GM21447 (cell line): ENCODE data around the gene DOCK11.

ENCODE experiments used
- ATAC-seq: cut with Tn5 transposase; IDR thresholded peaks from one replicate; pipeline ENCODE4 v1.9.1; 2021; ENCODE audit not compliant: unreplicated experiment

Gene DOCK11

GRCh38 chrX:118623062-118623461, 127.4 kb downstream of the DOCK11 start:
- ATAC-seq: no peak

- ATAC-seq: no peak
Observed at GRCh38 chrX:118626346-118626745, 130.7 kb downstream of the DOCK11 start.

- no peak for ATAC-seq
Observed at GRCh38 chrX:118627084-118627758, 131.6 kb downstream of the DOCK11 start.

- ATAC-seq: no peak
Observed at GRCh38 chrX:118630848-118631247, 135.2 kb downstream of the DOCK11 start.

DNA sequence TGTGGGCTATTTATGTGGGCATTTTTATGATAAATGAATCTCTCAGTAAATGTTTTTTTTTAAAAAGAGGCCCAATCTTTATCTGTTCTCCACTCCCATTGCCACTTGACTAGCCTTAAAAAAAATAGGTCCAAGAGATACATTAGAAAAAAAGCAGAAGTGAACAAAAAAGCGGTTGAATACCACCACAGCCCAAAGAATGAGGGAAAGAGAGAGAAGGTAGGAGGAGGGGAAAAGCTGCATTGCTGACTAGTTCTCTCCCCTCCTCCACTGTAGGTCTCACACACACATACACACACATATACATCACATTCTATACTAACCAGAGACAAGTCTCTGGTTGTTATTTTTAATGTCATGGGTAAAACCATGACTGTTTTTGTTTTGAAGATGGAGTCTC, 136.0 kb downstream of the DOCK11 start:
- peak; percentile 50 for ATAC-seq

DNA sequence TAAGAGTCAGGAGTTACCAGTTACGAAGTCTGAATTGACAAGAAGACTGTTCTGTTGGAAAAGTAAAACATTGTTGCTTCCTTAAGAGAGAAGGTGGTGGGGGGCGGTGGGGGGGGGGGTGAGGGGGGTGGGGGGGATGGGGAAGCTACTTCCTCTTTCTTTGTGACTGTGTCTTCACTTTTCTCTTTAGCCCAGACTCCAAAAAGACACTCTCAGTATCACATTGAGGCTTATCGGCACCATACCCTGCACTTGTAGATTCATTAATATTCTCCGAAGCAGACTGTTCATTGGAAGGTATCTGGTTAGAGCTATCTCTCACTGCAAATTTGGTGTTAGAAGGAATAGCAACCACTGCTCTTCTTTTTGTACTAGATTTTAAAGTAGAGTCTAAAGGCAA, 137.2 kb downstream of the DOCK11 start:
- ATAC-seq: no peak

- ATAC-seq: no peak
Observed at GRCh38 chrX:118633530-118633929, 137.9 kb downstream of the DOCK11 start.

DNA sequence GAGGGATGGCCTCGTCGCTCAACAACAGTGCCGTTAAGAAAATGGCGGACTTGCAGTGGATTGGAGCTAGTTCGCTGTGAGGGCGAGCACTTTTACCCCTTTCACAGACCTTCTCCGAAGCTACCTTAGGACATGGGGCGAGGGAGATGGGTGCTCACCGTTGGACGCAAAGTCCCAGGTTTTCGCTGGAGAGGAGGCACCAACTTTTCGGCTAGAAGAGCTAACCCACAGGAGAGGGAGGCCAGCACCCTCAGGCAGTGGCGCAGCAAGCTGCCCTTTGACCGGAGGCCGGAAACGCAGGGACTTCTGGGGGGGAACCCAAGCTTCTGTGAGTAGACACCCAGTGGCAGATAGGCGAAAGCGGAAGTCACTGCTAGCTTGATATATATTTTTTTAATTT, 138.7 kb downstream of the DOCK11 start:
- no peak for ATAC-seq

GRCh38 chrX:118637997-118638396, 142.4 kb downstream of the DOCK11 start:
- ATAC-seq: no peak

GRCh38 chrX:118644378-118644777, 148.8 kb downstream of the DOCK11 start:
- ATAC-seq: no peak

DNA sequence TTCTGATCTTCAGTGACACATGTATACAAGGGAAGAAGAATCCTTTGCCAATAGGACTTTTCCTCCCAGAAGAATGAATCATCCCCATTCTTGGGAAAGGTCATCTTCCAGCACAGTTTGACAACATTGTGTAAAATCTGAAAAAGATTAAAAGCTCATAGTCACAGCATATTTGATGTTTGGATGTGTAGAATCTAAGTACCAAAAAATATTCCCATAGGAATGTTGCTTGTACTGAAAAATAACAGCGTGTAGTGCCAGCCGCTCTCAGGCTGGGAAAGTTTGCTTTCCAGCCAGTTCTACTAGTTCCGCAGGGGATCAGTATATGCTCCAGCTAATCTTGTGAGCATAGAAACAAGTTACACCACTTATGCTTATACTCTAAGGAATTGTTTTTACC, 157.1 kb downstream of the DOCK11 start:
- ATAC-seq: no peak

DNA sequence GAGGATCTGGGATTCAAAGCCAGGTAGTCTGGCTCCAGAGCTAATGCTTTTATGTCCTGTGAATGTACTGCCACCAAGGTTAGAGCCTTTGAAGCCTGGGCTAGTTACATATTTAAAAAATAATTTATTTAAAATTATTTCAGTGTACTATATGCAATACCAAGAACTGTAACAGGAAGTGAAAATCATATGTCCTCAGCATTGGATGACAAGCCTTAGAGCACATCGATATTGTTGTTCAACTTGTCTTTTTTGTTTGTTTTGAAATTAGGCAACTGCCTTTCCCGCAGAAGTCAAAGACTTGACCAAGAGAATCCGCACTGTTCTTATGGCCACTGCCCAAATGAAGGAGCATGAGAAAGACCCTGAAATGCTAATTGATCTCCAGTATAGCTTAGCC, 158.7 kb downstream of the DOCK11 start:
- no peak for ATAC-seq

DNA sequence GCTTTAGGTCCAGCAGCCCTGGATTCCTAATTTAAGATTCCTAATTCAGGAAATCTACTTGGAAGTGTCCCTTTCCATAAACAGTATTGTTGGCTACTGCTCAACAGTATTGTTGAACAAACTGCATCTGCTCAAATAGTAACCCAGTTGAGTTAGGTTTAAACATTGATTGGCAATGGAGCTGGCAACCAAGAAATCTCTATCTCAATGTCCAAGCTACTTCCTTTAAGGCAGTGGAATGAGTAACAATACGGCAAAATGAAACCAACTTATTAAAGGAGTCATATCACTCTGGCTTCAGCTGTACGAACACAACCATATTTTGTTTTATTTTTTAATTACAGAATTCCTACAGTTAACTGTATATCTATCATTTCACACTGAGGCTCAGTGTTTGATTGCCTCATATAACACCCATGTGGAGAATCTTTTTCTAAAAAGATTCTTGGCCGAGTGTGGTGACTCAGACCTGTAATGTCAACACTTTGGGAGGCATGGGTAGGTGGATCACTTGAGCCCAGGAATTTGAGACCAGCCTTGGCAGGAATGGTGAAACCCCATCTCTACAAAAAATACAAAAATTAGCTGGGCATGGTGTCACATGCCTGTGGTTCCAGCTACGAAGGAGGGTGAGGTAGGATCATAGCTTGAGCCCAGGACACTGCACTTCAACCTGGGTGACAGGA, 160.1 kb downstream of the DOCK11 start:
- ATAC-seq: no peak

DNA sequence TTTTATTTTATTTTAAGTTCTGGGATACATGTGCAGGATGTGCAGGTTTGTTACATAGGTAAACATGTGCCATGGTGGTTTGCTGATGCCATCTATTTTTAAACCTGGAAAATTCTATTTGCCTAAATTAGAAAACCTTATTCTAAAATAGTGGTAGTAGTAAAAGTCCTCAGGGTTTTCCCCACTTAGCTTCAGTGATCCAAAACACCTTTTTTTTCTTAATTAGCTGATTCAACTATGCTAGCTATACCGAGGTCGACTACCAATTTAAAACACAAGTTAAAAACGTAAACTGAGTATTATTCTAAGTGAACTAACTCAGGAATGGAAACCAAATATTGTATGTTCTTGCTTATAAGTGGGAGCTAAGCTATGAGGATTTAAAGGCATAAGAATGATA, 161.8 kb downstream of the DOCK11 start:
- no peak for ATAC-seq

DNA sequence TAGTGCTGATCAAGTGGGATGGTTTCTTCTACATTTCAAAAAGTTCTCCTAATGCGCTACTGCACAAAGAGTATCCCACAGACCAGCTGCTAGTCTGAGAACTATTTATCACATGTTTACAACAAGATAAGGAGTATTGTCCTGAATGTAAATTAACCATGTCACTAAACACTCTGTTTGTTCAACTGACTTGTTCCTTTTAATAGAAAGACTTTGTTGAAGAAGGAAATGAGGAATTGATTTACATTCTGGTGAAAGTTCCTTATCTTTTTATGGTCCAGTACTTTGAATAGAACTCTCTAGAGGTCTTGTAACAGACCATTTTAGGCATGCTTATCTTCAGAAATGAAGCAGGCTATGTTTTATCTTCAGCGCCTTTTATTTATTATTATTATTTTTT, 164.5 kb downstream of the DOCK11 start:
- no peak for ATAC-seq

DNA sequence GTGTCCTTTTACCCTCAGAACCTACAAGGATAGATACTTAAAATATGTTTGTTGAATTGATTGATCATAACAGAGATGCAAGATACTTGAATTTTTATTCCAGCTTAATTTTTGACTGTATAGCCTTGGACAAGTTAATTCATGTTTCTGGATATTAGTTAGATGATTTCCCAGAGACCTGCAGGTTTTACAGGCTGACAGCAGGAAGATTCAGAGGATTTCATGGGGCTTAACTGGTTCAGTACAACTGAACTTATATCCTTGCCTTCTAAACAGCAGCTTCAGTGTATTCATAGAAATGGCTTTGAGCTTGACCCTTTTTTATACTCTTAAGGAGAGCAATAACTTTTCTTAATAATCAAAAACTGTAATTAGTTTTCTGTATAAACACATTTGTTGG, 169.6 kb downstream of the DOCK11 start:
- no peak for ATAC-seq

DNA sequence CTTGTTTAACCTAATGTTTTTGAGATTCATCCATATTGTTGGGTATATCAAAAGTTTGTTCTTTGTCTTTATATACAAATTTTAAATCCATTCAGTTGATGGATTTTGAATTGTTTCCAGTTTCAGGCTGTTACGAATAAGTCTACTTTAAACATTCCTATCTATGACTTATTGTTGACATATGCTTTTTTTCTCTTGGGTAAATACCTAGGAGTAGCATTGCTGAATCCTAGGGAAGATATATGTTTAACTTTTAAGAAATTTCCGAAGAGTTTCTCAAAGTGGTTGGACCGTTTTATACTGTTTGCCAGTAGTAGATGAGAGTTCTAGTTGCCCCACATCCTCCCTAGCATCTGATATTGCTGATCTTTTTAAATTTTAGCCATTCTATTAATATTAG, 170.9 kb downstream of the DOCK11 start:
- ATAC-seq: no peak

DNA sequence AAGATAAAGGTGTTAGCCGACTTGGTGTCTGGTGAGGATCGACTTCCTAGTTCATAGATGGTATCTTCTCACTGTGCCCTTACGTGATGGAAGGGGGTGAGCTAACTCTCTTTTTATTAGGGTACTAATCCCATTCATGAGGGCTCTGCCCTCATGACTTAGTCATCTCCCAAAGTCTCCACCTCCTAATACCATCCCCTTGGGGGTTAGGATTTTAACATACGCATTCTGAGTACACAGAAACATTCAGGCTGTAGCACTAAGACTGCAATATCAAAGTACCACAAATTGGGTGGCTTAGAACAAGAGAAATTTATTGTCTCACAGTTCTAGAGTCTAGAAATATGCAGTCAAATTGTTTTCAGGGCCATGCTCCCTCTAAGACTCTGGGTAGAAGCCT, 173.8 kb downstream of the DOCK11 start:
- no peak for ATAC-seq

GRCh38 chrX:118675326-118675965, 179.8 kb downstream of the DOCK11 start:
- ATAC-seq: no peak

DNA sequence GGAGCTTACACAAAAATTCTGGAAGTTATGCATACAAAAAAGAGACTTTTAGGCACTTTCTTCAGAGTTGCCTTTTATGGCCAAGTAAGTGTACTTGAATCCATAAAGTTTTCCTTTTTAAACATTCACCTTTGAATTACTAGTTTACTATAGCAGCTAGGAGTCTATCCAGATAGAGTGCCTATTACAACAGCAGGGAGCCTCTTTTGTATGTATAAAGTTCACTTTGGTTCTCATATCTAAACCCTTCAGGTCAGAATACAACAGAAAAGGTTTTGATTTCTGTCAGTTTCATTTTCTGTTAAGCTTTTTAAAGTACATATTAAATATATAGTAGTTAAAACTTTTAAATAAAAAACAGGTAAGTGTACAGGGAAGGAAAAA, 180.3 kb downstream of the DOCK11 start:
- ATAC-seq: no peak

- ATAC-seq: no peak
Observed at GRCh38 chrX:118677318-118677717, 181.7 kb downstream of the DOCK11 start.

DNA sequence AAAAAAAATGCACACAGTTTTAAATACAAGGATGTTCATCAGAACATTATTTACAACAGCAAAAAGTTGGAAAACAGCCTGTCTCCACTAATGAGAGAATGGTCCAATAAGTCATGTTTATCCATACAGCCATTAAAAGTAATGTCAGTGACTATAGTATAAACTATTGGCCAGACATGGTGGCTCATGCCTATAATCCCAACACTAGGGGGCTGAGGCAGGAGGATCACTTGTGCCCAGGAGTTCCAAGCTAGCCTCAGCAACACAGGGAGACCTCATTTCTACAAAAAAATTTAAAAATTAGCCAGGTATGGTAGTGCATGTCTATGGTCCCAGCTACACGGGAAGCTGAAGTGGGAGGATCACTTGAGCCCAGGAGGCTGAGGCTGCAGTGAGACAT, 183.7 kb downstream of the DOCK11 start:
- no peak for ATAC-seq
